Ascending aorta (tissue), 2 donors: ENCODE results near the gene GAL3ST3. TPM values are rescaled to one million over a fixed set of nuclear protein-coding genes. Genes with fewer than 3 reads are reported as not detected.

Experiments
- DNase-seq, 2 donors: peaks; one replicate each; pipeline ENCODE4 v3.0.0-alpha.2; 2019; ENCODE audit warnings: low spot score in 2 of 2
- H3K27ac ChIP-seq, 2 donors: fragments of 200-600 bp; sonication (generic); one replicate each; pipeline ENCODE4 v1.5.1; 2016 to 2017; ENCODE audit warnings: mild to moderate bottlenecking in 1 of 2
- H3K27me3 ChIP-seq: fragments of 200-600 bp; sonication (generic); one replicate; pipeline ENCODE4 v1.5.1; 2017
- H3K36me3 ChIP-seq, 2 donors: fragments of 200-600 bp; sonication (generic); one replicate each; pipeline ENCODE4 v1.5.1; 2016
- H3K4me1 ChIP-seq, 2 donors: fragments of 200-600 bp; sonication (generic); one replicate each; pipeline ENCODE4 v1.5.1; 2016 to 2017; ENCODE audit warnings: mild to moderate bottlenecking in 1 of 2
- H3K4me3 ChIP-seq, 2 donors: fragments of 200-600 bp; sonication (generic); one replicate each; pipeline ENCODE4 v1.5.1; 2016 to 2017; ENCODE audit warnings: mild to moderate bottlenecking in 1 of 2
- H3K9me3 ChIP-seq, 2 donors: fragments of 200-600 bp; sonication (generic); one replicate each; pipeline ENCODE4 v1.5.1; 2016
- CTCF ChIP-seq, 3 experiments: fragments of 200-600 bp in 2 of 3; fragments of 450-650 bp in 1 of 3; sonication (generic) in 2 of 3; IDR thresholded peaks; one replicate each; pipeline ENCODE4 v1.5.1; 2016 to 2019; ENCODE audit warnings: antibody characterized with exemption in 3 of 3, mild to moderate bottlenecking in 1 of 3, moderate library complexity in 1 of 3
- intact Hi-C: fragments of 100-400 bp; cut with DNase I; formaldehyde crosslinking; loops from one replicate; pipeline ENCODE4 v1.15.1; 2023
- total RNA-seq: library from RNA; depleted of rRNA; stranded (reverse); fragments of >200 nt; gene quantifications from one replicate; pipeline ENCODE4 v1.1.0, GENCODE V29; 2016

The GAL3ST3 gene
- total RNA-seq, 1 donor from 2014 or later: not detected

GRCh38 chr11:65997286-65997685 lies 51.7 kb downstream of the GAL3ST3 start:
- TF ChIP-seq CTCF (IDR thresholded peaks at IDR 0.05): no peak
- intact Hi-C loops: no loop called here
- DNase-seq: no peak
- Histone ChIP-seq H3K27ac (no peak overlapping the region), H3K27me3 (no peaks in the 10 kb centered on the region), H3K4me1 (peaks cover 3 to 12% of the 10 kb centered on the region in 2 donors), H3K36me3 (peaks cover 30 to 50% of the 10 kb centered on the region in 2 donors), H3K4me3 (no peak overlapping the region), H3K9me3 (no peaks in the 10 kb centered on the region)

GRCh38 chr11:65992056-65992455 lies 56.9 kb downstream of the GAL3ST3 start:
- Histone ChIP-seq H3K27me3 (no peaks in the 10 kb centered on the region), H3K4me1 (no peaks in the 10 kb centered on the region), H3K27ac (no peak overlapping the region), H3K9me3 (no peaks in the 10 kb centered on the region), H3K4me3 (no peak overlapping the region), H3K36me3 (peaks cover 4 to 16% of the 10 kb centered on the region in 2 donors)
- DNase-seq: no peak
- no peak for TF ChIP-seq CTCF (IDR thresholded peaks at IDR 0.05)
- intact Hi-C loops: no loop called here

Other genes with a start within 250 kb of the GAL3ST3 start
- not detected for gene SNX32, start 215.2 kb downstream of the GAL3ST3 start, total RNA-seq
- gene CFL1, start 191.0 kb downstream of the GAL3ST3 start, total RNA-seq: 974 TPM
- 45.0 TPM for gene MUS81, start 188.7 kb downstream of the GAL3ST3 start, total RNA-seq
- gene EFEMP2, start 176.4 kb downstream of the GAL3ST3 start, total RNA-seq: 92.8 TPM
- gene CTSW, start 169.3 kb downstream of the GAL3ST3 start, total RNA-seq: not detected
- gene FIBP, start 160.7 kb downstream of the GAL3ST3 start, total RNA-seq: 57.2 TPM
- gene CCDC85B, start 158.5 kb downstream of the GAL3ST3 start, total RNA-seq: 184 TPM
- gene FOSL1, start 148.8 kb downstream of the GAL3ST3 start, total RNA-seq: 123 TPM
- gene C11orf68, start 130.1 kb downstream of the GAL3ST3 start, total RNA-seq: 25.3 TPM
- gene DRAP1, start 129.7 kb downstream of the GAL3ST3 start, total RNA-seq: 135 TPM
- gene TSGA10IP, start 103.7 kb downstream of the GAL3ST3 start, total RNA-seq: not detected
- gene SART1, start 87.4 kb downstream of the GAL3ST3 start, total RNA-seq: 28.4 TPM
- 15.6 TPM for gene EIF1AD, start 47.0 kb downstream of the GAL3ST3 start, total RNA-seq
- gene BANF1, start 46.7 kb downstream of the GAL3ST3 start, total RNA-seq: 11.7 TPM
- 4.4 TPM for gene CST6, start 37.2 kb downstream of the GAL3ST3 start, total RNA-seq
- not detected for gene CATSPER1, start 22.7 kb downstream of the GAL3ST3 start, total RNA-seq
- 128 TPM for gene SF3B2, start 3.2 kb upstream of the GAL3ST3 start, total RNA-seq
- 138 TPM for gene PACS1, start 21.1 kb upstream of the GAL3ST3 start, total RNA-seq
- 29.9 TPM for gene KLC2, start 208.5 kb upstream of the GAL3ST3 start, total RNA-seq
- 171 TPM for gene RAB1B, start 219.5 kb upstream of the GAL3ST3 start, total RNA-seq
- not detected for gene CNIH2, start 229.0 kb upstream of the GAL3ST3 start, total RNA-seq
- 161 TPM for gene YIF1A, start 240.0 kb upstream of the GAL3ST3 start, total RNA-seq
- 3.6 TPM for gene TMEM151A, start 242.7 kb upstream of the GAL3ST3 start, total RNA-seq